ENCODE data around the gene PHEX. TPM values are rescaled to one million over a fixed set of nuclear protein-coding genes. Genes with fewer than 3 reads are reported as not detected.
"Not testable (repeated sequence)": the region's sequence is repeated elsewhere in the genome, so short reads cannot be mapped to it uniquely, and the experiment has no call there.

PHEX gene
- polyA plus RNA-seq, 4 donors = 0.32 to 0.51 (median 0.41) TPM

- no peak for DNase-seq (ENCODE audit: low read depth in 4 of 4, low spot score in 2 of 4)
Measured at GRCh38 chrX:22203186-22203585, 171.1 kb downstream of the PHEX start.

DNA sequence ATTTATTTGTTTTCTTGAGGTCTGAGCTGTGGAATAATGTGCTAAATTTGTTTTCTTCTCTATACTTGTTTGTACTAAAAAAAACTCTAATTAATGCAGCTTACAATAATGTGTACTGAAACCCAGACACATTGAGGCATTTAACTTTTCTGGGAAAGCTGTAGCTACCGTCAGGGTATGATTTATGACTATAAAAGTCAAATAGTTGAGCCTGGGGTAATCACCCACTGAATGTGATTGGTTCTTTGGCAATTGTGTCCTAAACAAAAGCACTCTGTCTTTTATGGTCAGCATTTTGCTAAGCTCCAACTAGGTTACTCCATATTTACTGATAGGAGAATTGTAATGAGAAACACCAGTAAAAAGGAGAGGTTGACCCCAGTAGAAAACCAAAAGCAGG, 174.7 kb downstream of the PHEX start:
- DNase-seq (ENCODE audit: low read depth in 4 of 4, low spot score in 2 of 4) = no peak

- no peak for DNase-seq (ENCODE audit: low read depth in 4 of 4, low spot score in 2 of 4)
Measured at GRCh38 chrX:22220941-22221340, 188.8 kb downstream of the PHEX start.

DNA sequence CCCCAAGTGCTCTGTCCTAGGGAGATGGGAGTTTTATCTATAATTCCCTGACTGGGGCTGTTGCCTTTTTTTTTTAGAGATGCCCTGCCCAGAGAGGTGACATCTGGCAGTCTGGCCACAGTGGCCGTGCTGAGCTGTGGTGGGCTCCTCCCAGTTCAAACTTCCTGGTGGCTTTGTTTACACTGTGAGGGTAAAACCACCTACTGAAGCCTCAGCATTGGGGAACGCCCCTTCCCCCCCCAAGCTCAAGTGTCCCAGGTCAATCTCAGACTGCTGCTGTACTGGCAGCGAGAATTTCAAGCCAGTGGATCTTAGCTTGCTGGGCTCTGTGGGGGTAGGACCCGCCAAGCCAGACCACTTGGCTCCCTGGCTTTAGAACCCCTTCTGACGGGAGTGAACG, 202.3 kb downstream of the PHEX start:
- DNase-seq (ENCODE audit: low read depth in 4 of 4, low spot score in 2 of 4) = no peak

DNA sequence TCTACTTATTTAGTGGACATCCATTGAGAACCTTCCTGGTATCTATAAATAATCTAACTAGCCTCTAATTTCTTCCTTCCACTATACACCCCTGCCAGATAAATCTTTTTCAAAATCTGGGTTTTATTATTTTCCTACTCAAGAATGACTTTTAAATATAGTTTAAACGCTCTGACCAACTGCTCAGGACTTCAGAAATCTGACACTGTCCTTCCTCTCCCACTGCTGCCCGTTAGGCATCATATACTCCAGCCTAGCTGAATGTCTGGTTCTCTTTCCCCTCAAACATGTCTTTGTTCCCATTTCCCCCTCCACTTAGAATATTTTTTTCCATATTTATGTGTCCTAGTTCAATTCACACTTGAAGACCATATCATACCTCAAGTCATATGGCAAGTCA, 205.4 kb downstream of the PHEX start:
- no peak for DNase-seq (ENCODE audit: low read depth in 4 of 4, low spot score in 2 of 4)

GRCh38 chrX:22246620-22247019, 214.5 kb downstream of the PHEX start:
- no peak for DNase-seq (ENCODE audit: low read depth in 4 of 4, low spot score in 2 of 4)

DNA sequence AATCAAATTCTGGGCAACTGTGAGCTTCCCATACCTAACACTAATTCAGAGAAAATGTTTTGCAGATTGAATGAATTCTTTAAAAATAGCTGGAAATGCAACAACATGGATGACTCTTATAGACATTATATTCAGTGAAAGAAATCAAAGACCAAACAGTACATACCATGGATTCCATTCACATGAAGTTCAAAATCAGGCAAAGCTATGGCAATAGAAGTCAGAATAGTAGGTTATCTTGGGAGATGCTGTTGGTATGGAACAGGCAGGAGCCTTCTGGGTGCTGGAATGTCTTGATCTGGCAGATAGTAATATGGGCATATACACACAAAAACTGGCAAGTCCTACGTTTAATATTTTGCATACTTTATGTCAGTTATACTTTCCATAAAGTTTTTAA, 215.0 kb downstream of the PHEX start:
- DNase-seq (ENCODE audit: low read depth in 4 of 4, low spot score in 2 of 4) = no peak

- DNase-seq (ENCODE audit: low read depth in 4 of 4, low spot score in 2 of 4) = no peak
Measured at GRCh38 chrX:22248401-22248800, 216.3 kb downstream of the PHEX start.

- no peak for DNase-seq (ENCODE audit: low read depth in 4 of 4, low spot score in 2 of 4)
Measured at GRCh38 chrX:22249371-22249770, 217.2 kb downstream of the PHEX start.

- peak in 1 of 4 donors; percentile 6 for DNase-seq (ENCODE audit: low read depth in 4 of 4, low spot score in 2 of 4)
Measured at GRCh38 chrX:22268706-22269105, 236.6 kb downstream of the PHEX start.

GRCh38 chrX:22272613-22273012, 240.5 kb downstream of the PHEX start, which contains the start of gene CBLL2:
Gene CBLL2, plus strand, starts transcription at chrX:22272913. Its CDS starts 79 bp downstream, at chrX:22272992.
- DNase-seq (ENCODE audit: low read depth in 4 of 4, low spot score in 2 of 4) = no peak

DNA sequence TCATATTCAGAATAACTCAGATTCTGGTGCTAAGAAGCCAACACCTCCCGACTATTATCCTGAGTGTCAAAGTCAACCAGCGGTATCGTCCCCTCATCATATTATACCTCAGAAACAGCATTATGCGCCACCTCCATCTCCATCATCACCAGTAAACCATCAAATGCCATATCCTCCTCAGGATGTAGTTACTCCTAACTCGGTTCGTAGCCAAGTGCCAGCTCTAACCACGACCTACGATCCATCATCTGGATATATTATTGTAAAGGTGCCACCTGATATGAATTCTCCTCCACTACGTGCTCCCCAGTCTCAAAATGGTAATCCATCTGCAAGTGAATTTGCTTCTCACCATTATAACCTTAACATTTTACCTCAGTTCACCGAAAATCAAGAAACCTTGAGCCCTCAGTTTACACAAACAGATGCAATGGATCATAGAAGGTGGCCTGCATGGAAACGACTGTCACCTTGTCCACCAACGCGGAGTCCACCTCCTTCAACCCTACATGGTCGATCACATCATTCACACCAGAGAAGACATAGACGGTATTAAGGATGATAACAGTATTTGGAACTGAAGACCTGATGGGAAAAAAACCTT, 241.7 kb downstream of the PHEX start:
- no peak for DNase-seq (ENCODE audit: low read depth in 4 of 4, low spot score in 2 of 4)

DNA sequence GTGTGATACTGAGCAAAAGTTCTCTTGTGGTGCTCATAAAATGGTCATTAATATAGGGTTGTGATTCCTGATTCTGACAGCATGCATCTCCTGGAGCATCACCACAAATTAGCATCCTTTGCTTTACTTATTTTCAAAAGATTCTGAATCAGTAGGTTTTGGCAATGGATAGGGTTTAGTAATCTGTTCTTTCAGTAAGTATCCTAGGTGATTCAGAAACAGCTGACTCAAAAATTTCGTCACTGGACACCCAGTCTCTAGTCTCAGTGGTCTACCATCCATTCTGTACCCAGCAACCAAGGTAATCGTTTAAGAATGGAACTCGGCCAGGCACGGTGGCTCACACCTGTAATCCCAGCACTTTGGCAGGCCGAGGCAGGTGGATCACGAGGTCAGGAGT, 244.7 kb downstream of the PHEX start:
- no peak for DNase-seq (ENCODE audit: low read depth in 4 of 4, low spot score in 2 of 4)

- DNase-seq (ENCODE audit: low read depth in 4 of 4, low spot score in 2 of 4) = no peak
Measured at GRCh38 chrX:22278375-22278774, 246.2 kb downstream of the PHEX start.

GRCh38 chrX:22289209-22289608, 257.1 kb downstream of the PHEX start:
- not testable (repeated sequence) for DNase-seq (ENCODE audit: low read depth in 4 of 4, low spot score in 2 of 4)

DNA sequence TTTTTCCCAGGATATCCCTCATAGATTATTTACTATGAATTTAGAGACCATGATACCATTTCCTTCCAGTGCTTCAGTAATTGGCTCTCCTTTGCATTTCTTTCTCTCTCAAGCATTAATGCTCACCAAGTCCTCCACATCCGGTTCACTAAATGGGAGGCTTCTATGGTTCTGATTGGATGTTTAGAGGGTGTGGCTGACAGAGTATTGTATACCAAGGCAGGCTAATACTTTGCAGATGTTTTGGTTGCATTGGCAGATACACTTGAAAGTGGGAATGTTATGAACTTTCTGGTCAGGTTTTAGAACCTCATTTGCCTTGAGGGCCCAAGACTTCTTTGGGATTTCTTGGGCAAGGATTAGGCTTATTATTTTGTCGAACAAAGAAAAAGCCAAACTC, 264.7 kb downstream of the PHEX start:
- no peak for DNase-seq (ENCODE audit: low read depth in 4 of 4, low spot score in 2 of 4)

DNA sequence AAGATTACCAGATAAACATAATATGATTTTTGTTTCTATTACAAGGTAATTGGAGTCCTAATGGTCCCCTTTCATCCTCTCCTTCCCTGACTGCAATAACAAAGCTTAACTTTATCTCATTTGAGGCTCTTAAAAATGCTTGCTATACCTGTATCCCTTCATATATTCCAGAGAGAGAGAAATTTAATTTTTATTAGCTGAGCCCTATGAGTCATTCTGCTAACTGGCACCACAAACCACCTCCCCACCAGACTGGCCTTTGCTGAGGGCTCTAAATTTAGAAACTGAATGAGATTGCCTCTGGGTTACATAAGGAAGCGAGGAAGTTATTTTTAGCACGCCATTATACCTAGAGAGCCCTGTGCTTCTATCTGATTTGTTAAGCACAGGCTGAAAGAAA, 268.0 kb downstream of the PHEX start:
- DNase-seq (ENCODE audit: low read depth in 4 of 4, low spot score in 2 of 4) = no peak

Other genes starting within 250 kb of the PHEX start
- gene MBTPS2, start 192.7 kb upstream of the PHEX start, polyA plus RNA-seq (ENCODE audit: insufficient read length in 4 of 4) = 10 to 100 TPM; 27.2 to 36.5 (median 33.8) TPM
- 1 to 10 TPM; 2.5 to 3.8 (median 3.0) TPM for gene YY2, start 176.3 kb upstream of the PHEX start, polyA plus RNA-seq (ENCODE audit: insufficient read length in 4 of 4)
- 100 to 1,000 TPM; 136 to 150 (median 144) TPM for gene SMS, start 91.6 kb upstream of the PHEX start, polyA plus RNA-seq (ENCODE audit: insufficient read length in 4 of 4)
- not detected for gene CBLL2, start 240.6 kb downstream of the PHEX start, polyA plus RNA-seq (ENCODE audit: insufficient read length in 4 of 4)